IMR-90 (cell line): ENCODE results near the gene TSPAN8. TPM values are rescaled to one million over a fixed set of nuclear protein-coding genes. Genes with fewer than 3 reads are reported as not detected.

Source experiments
- ATAC-seq: fragments of 200-7000 bp; cut with Tn5 transposase; 2 replicates; pipeline ENCODE4 v1.9.1; 2020; ENCODE audit warnings: low read depth, mild to moderate bottlenecking, moderate library complexity
- BruUV-seq: library from RNA; stranded (reverse); fragments of 400-500 nt; replicated peaks from 2 replicates; lab custom pipeline; 2021; lab: Mats Ljungman, UMichigan
- CTCF ChIA-PET: fragments of 300-600 bp; formaldehyde crosslinking; extraction: SDS; loops from one replicate; lab custom pipeline; 2021; ENCODE audit warnings: antibody characterized with exemption; lab: Yijun Ruan, JAX
- POLR2A ChIA-PET: fragments of 300-600 bp; sonication (Branson Sonifier 250); formaldehyde crosslinking; loops from one replicate; lab custom pipeline; 2022; ENCODE audit warnings: antibody characterized with exemption; ENCODE audit not compliant: unreplicated experiment; lab: Charles Lee
- DNase-seq: peaks from one replicate; pipeline ENCODE4 v3.0.0; 2013
- H2AFZ ChIP-seq: replicated peaks from 2 replicates; pipeline ENCODE3; 2013; ENCODE audit warnings: low read length, mild to moderate bottlenecking; ENCODE audit not compliant: poor library complexity
- H2AK5ac ChIP-seq: 2 replicates; pipeline ENCODE4 v1.6.1; 2013; ENCODE audit warnings: low read depth, low read length, inconsistent platforms
- H2AK9ac ChIP-seq: replicated peaks from 2 replicates; pipeline ENCODE3; 2013; ENCODE audit warnings: mild to moderate bottlenecking, low read depth, low read length, moderate library complexity; ENCODE audit not compliant: poor library complexity
- H2BK120ac ChIP-seq: 2 replicates; pipeline ENCODE4 v1.6.1; 2013; ENCODE audit warnings: low read depth, low read length, inconsistent platforms
- H2BK15ac ChIP-seq: 3 replicates; pipeline ENCODE4 v1.6.1; 2013; ENCODE audit warnings: low read depth, low read length, inconsistent platforms
- H2BK20ac ChIP-seq: 2 replicates; pipeline ENCODE4 v1.6.1; 2013; ENCODE audit warnings: low read depth, mild to moderate bottlenecking, inconsistent platforms, low read length, moderate library complexity
- H2BK5ac ChIP-seq: 2 replicates; pipeline ENCODE4 v1.6.1; 2013; ENCODE audit warnings: mild to moderate bottlenecking, low read depth, low read length, inconsistent platforms; ENCODE audit not compliant: poor library complexity, severe bottlenecking
- H3K14ac ChIP-seq: replicated peaks from 2 replicates; pipeline ENCODE4 v1.6.1; 2013; ENCODE audit warnings: low read depth, low read length, inconsistent platforms
- H3K18ac ChIP-seq: 2 replicates; pipeline ENCODE4 v1.6.1; 2013; ENCODE audit warnings: low read depth, low read length, control low read depth
- H3K23ac ChIP-seq: 2 replicates; pipeline ENCODE4 v1.6.1; 2013; ENCODE audit warnings: low read depth, low read length, inconsistent platforms
- H3K27ac ChIP-seq: 2 replicates; pipeline ENCODE4 v1.5.1; 2013; ENCODE audit warnings: mild to moderate bottlenecking, control low read depth, low read length; ENCODE audit not compliant: insufficient read depth
- H3K27me3 ChIP-seq: 2 replicates; pipeline ENCODE4 v1.6.1; 2013; ENCODE audit warnings: low read length; ENCODE audit not compliant: control insufficient read depth, insufficient read depth
- H3K36me3 ChIP-seq: 2 replicates; pipeline ENCODE4 v1.6.1; 2013; ENCODE audit warnings: low read length, mixed read lengths; ENCODE audit not compliant: control insufficient read depth, insufficient read depth
- H3K4ac ChIP-seq: 2 replicates; pipeline ENCODE4 v1.6.1; 2013; ENCODE audit warnings: low read depth, low read length, inconsistent platforms
- H3K4me1 ChIP-seq: 2 replicates; pipeline ENCODE4 v1.6.1; 2013; ENCODE audit warnings: low read length, mixed read lengths; ENCODE audit not compliant: control insufficient read depth, insufficient read depth
- H3K4me2 ChIP-seq: 2 replicates; pipeline ENCODE4 v1.6.1; 2013; ENCODE audit warnings: low read depth, mild to moderate bottlenecking, control low read depth, low read length, moderate library complexity
- H3K4me3 ChIP-seq: 2 replicates; pipeline ENCODE4 v1.5.1; 2013; ENCODE audit warnings: low read depth, mild to moderate bottlenecking, control low read depth, low read length, moderate library complexity; ENCODE audit not compliant: insufficient read depth
- H3K56ac ChIP-seq: 2 replicates; pipeline ENCODE4 v1.6.1; 2013; ENCODE audit warnings: low read length, inconsistent platforms; ENCODE audit not compliant: insufficient read depth; ENCODE audit errors: extremely low read depth
- H3K79me1 ChIP-seq, 2 experiments: 2 replicates each; pipeline ENCODE4 v1.6.1; 2013; ENCODE audit warnings: low read length in 2 of 2, inconsistent platforms in 1 of 2, low read depth in 1 of 2
- H3K9ac ChIP-seq: 2 replicates; pipeline ENCODE4 v1.6.1; 2013; ENCODE audit warnings: low read depth, low read length, control low read depth
- H3K9me1 ChIP-seq: 2 replicates; pipeline ENCODE4 v1.6.1; 2013; ENCODE audit warnings: low read length, inconsistent platforms; ENCODE audit not compliant: insufficient read depth
- H3K9me3 ChIP-seq: 2 replicates; pipeline ENCODE4 v1.6.1; 2013; ENCODE audit warnings: low read length; ENCODE audit not compliant: control insufficient read depth, insufficient read depth
- H4K20me1 ChIP-seq: 2 replicates; pipeline ENCODE4 v1.6.1; 2013; ENCODE audit warnings: low read length, inconsistent platforms; ENCODE audit not compliant: insufficient read depth
- H4K5ac ChIP-seq: 2 replicates; pipeline ENCODE4 v1.6.1; 2013; ENCODE audit warnings: mild to moderate bottlenecking, low read depth, low read length, control low read depth
- H4K8ac ChIP-seq, 2 experiments: 2 replicates each; pipeline ENCODE4 v1.6.1; 2013; ENCODE audit warnings: low read depth in 2 of 2, low read length in 2 of 2, control low read depth in 1 of 2, inconsistent platforms in 1 of 2
- H4K91ac ChIP-seq: 2 replicates; pipeline ENCODE4 v1.6.1; 2013; ENCODE audit warnings: low read depth, low read length, inconsistent platforms; ENCODE audit not compliant: insufficient read depth
- MAFK ChIP-seq: IDR thresholded peaks from 2 replicates; pipeline ENCODE4 v1.6.1; 2012; ENCODE audit warnings: low read depth, low read length, improper control_type of control experiment
- RCOR1 ChIP-seq: IDR thresholded peaks from 2 replicates; pipeline ENCODE4 v1.6.1; 2012; ENCODE audit warnings: mild to moderate bottlenecking, low read length, improper control_type of control experiment; ENCODE audit not compliant: insufficient replicate concordance
- WGBS, 2 experiments: methylation state at CpG; one replicate each; pipeline versions ENCODE4 v1.1.5 to v1.1.7; 2013; ENCODE audit warnings: missing lambda C conversion rate in 2 of 2; ENCODE audit not compliant: insufficient read length in 1 of 2; ENCODE audit errors: extremely low coverage in 2 of 2; 5-methylcytosine and 5-hydroxymethylcytosine counted together
- dilution Hi-C: fragments of 300-500 bp; cut with HindIII; formaldehyde crosslinking; loops from one replicate; pipeline ENCODE4 v1.14.3; 2018; ENCODE audit warnings: low sequenced_read_pairs; ENCODE audit not compliant: unreplicated experiment
- in situ Hi-C: fragments of 300-500 bp; cut with MboI; formaldehyde crosslinking; loops from 3 replicates; pipeline ENCODE4 v1.14.3; 2019; ENCODE audit warnings: low sequenced_read_pairs, inconsistent platforms, mixed read lengths
- intact Hi-C: fragments of 100-400 bp; cut with micrococcal nuclease; formaldehyde crosslinking; loops from 2 replicates; pipeline ENCODE4 v1.10.0; 2022
- polyA plus RNA-seq, 3 experiments: library from polyadenylated mRNA; depleted of rRNA; stranded (reverse); fragments of >200 nt; gene quantifications; 2 replicates each; pipeline ENCODE4 v1.2.3, GENCODE V29; 2012; ENCODE audit warnings: low replicate concordance in 1 of 3
- total RNA-seq: library from RNA; depleted of rRNA; stranded (reverse); fragments of >200 nt; gene quantifications from 2 replicates; pipeline ENCODE4 v1.2.3, GENCODE V29; 2012

The TSPAN8 gene
- total and polyA plus RNA-seq, 2 of the 4 experiments (the other 2 are of a cell fraction), result not detected

DNA sequence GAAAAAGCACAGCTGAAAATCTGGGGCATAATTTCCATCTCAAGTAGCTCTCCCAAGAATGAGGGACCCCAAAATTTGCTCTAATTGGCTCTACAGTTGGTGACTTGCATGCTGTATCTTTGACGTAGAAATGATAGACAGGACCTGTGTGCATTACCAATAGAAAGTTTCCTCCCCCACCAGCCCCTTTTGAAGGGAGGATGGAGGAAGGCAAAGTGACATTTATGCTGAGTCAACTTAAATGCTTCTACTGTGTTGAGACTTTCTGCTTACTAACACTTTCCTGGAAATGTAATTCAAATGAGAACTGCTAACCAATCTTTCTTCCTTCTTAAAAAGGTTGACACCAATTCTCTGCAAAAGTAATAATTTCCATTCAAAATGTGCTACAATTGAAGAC, 31.9 kb downstream of the TSPAN8 start:
- ChIA-PET POLR2A (no interaction called here), CTCF (no interaction called here)
- H4K8ac ChIP-seq, result no peak overlapping the region
- WGBS, 2 experiments, result no CpG with 5 or more reads among the region's 1 CpG
- H2AFZ ChIP-seq, result no peak overlapping the region
- no peaks in the 10 kb centered on the region for H3K79me1 ChIP-seq
- H3K4me3 ChIP-seq, result no peak overlapping the region
- no peak overlapping the region for H3K9ac ChIP-seq
- no peaks in the 10 kb centered on the region for H4K20me1 ChIP-seq
- H2BK120ac ChIP-seq, result no peak overlapping the region
- no peak overlapping the region for H3K4ac ChIP-seq
- H2AK5ac ChIP-seq, result no peak overlapping the region
- DNase-seq (no peak), ATAC-seq (no peak)
- H3K56ac ChIP-seq, result no peak overlapping the region
- no peak overlapping the region for H3K23ac ChIP-seq
- H3K18ac ChIP-seq, result no peak overlapping the region
- H2BK5ac ChIP-seq, result no peak overlapping the region
- no peak overlapping the region for H2AK9ac ChIP-seq
- H3K27ac ChIP-seq, result no peak overlapping the region
- intact Hi-C loops, result no loop called here
- peaks cover 1% of the 10 kb centered on the region; the same call in 1 of the 2 replicates for H3K9me3 ChIP-seq
- H2BK15ac ChIP-seq, result no peak overlapping the region
- in situ Hi-C loops, result no loop called here
- no peak overlapping the region for H3K14ac ChIP-seq
- no peak overlapping the region for H2BK20ac ChIP-seq
- dilution Hi-C loops, result no loop called here
- no peak overlapping the region for H4K91ac ChIP-seq
- H4K5ac ChIP-seq, result no peak overlapping the region
- TF ChIP-seq MAFK (peak; percentile 91), RCOR1 (no peak)
- no peaks in the 10 kb centered on the region for H3K4me1 ChIP-seq
- H3K27me3 ChIP-seq, result no peaks in the 10 kb centered on the region
- BruUV-seq, result no TSS peak
- H3K4me2 ChIP-seq, result no peak overlapping the region
- no peaks in the 10 kb centered on the region for H3K36me3 ChIP-seq
- H3K9me1 ChIP-seq, result no peaks in the 10 kb centered on the region
